Parathyroid adenoma (tissue), 2 donors: ENCODE measurements around the gene APPL2.

ENCODE experiments used
- H2AFZ ChIP-seq: fragments of 300-600 bp; sonication (generic); one replicate; pipeline ENCODE4 v1.7.0; 2017; ENCODE audit warnings: antibody characterized with exemption, mild to moderate bottlenecking
- H3K27ac ChIP-seq: fragments of 300-600 bp; sonication (generic); one replicate; pipeline ENCODE4 v1.7.0; 2017
- H3K27me3 ChIP-seq: fragments of 300-600 bp; sonication (generic); one replicate; pipeline ENCODE4 v1.7.0; 2017; ENCODE audit warnings: low read length; ENCODE audit not compliant: control insufficient read depth, insufficient read depth
- H3K36me3 ChIP-seq: fragments of 300-600 bp; sonication (generic); one replicate; pipeline ENCODE4 v1.7.0; 2017; ENCODE audit warnings: low read length; ENCODE audit not compliant: control insufficient read depth, insufficient read depth
- H3K4me1 ChIP-seq: fragments of 300-600 bp; sonication (generic); one replicate; pipeline ENCODE4 v1.7.0; 2017; ENCODE audit warnings: control low read depth
- H3K4me2 ChIP-seq: fragments of 300-600 bp; sonication (generic); one replicate; pipeline ENCODE4 v1.7.0; 2017; ENCODE audit warnings: low read length
- H3K4me3 ChIP-seq: fragments of 300-600 bp; sonication (generic); one replicate; pipeline ENCODE4 v1.7.0; 2017; ENCODE audit warnings: low read depth, low read length
- H3K79me2 ChIP-seq: fragments of 300-600 bp; sonication (generic); one replicate; pipeline ENCODE4 v1.7.0; 2017; ENCODE audit warnings: control low read depth
- H3K9ac ChIP-seq: fragments of 300-600 bp; sonication (generic); one replicate; pipeline ENCODE4 v1.7.0; 2017; ENCODE audit warnings: mild to moderate bottlenecking
- H3K9me3 ChIP-seq: fragments of 300-600 bp; sonication (generic); one replicate; pipeline ENCODE4 v1.7.0; 2017; ENCODE audit warnings: low read length; ENCODE audit not compliant: control insufficient read depth
- CTCF ChIP-seq: fragments of 300-600 bp; sonication (generic); IDR thresholded peaks from one replicate; pipeline ENCODE4 v1.7.0; 2017; ENCODE audit warnings: antibody characterized with exemption, mild to moderate bottlenecking
- donor health status: primary hyperparathyroidism.

Gene APPL2

GRCh38 chr12:105142259-105142658 is 93.7 kb downstream of the APPL2 start:
- Histone ChIP-seq H3K27ac (no peak overlapping the region), H3K27me3 (no peaks in the 10 kb centered on the region), H3K79me2 (no peaks in the 10 kb centered on the region), H3K9me3 (no peaks in the 10 kb centered on the region), H3K4me3 (no peak overlapping the region), H3K36me3 (no peaks in the 10 kb centered on the region), H3K9ac (no peak overlapping the region), H2AFZ (no peak overlapping the region), H3K4me1 (no peaks in the 10 kb centered on the region), H3K4me2 (no peak overlapping the region)
- TF ChIP-seq CTCF: no peak

DNA sequence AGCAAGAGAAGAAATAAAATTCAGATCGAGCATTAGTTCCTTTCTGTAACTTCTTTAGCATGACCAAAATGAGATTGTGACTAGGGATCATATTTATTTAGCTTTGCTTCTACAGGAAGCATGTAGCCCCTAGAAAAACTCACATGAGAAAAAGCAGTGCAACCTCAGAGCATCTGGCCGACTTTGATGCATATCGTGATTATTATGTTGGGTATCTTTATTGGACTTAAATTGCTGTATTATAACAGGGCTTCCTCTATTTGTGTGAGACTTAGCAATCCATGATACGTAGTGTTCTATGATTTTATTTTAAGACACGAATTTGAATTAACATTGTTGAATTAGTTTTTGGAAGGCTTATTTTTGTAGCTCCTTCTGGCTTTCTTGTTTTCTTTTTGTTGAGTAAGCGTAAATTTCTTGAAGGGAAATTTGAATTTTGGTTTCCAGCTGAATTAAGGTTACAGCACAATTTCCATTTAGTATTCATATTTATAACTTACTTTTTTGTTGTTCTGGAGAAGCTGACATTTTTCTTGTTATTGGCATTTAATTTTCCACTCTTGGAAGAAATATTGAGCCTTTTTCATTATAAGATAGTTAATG is 94.6 kb downstream of the APPL2 start:
- Histone ChIP-seq H3K4me2 (no peak overlapping the region), H3K27ac (no peak overlapping the region), H3K4me1 (no peaks in the 10 kb centered on the region), H3K9me3 (no peaks in the 10 kb centered on the region), H3K79me2 (no peaks in the 10 kb centered on the region), H3K9ac (no peak overlapping the region), H2AFZ (no peak overlapping the region), H3K4me3 (no peak overlapping the region), H3K27me3 (no peaks in the 10 kb centered on the region), H3K36me3 (no peaks in the 10 kb centered on the region)
- TF ChIP-seq CTCF: no peak

DNA sequence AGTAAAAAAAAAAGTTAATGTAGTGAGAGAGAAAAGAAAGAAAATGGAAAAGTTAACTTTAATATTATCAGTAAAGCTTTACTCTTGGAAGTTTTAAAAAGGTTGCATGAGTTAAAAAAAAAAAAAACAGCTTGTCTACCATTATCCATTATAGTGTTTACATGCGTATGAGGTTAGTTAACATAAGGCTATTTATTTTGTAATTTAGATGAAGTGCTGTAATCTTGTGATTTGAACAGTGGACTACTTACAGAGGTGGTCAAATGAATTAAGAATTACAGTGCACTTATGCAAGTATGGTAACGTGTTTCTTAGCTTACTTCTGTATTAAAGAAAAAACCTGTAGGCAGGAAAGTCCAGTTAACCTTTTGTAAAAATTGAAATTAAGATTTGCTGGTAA is 97.7 kb downstream of the APPL2 start:
- no peak overlapping the region for H3K27ac ChIP-seq
- H3K79me2 ChIP-seq: no peaks in the 10 kb centered on the region
- no peaks in the 10 kb centered on the region for H3K4me1 ChIP-seq
- no peaks in the 10 kb centered on the region for H3K27me3 ChIP-seq
- no peaks in the 10 kb centered on the region for H3K36me3 ChIP-seq
- H3K9ac ChIP-seq: no peak overlapping the region
- TF ChIP-seq CTCF: no peak
- no peak overlapping the region for H3K4me3 ChIP-seq
- H3K4me2 ChIP-seq: no peak overlapping the region
- no peak overlapping the region for H2AFZ ChIP-seq
- no peaks in the 10 kb centered on the region for H3K9me3 ChIP-seq
